Measurements from ENCODE around the gene CANT1. TPM values are rescaled to one million over a fixed set of nuclear protein-coding genes. Genes with fewer than 3 reads are reported as not detected.

Gene CANT1
- total RNA-seq, 1 experiment from 2014 or later: 97.1 TPM

- no peak for ATAC-seq
- H3K27me3 ChIP-seq (ENCODE audit: insufficient read depth, low read length): no peaks in the 10 kb centered on the region
- H2AFZ ChIP-seq (ENCODE audit: low read depth, low read length, poor library complexity, severe bottlenecking): no peak overlapping the region
- H3K4me2 ChIP-seq (ENCODE audit: low read length): no peak overlapping the region
- H3K79me2 ChIP-seq (ENCODE audit: insufficient read depth, low read length): peaks cover 70% of the 10 kb centered on the region
- no peak overlapping the region for H3K9ac ChIP-seq (ENCODE audit: low read length)
- DNase-seq (ENCODE audit: low read depth, low spot score): no peak
- no peak overlapping the region for H3K4me3 ChIP-seq (replicated peaks in 1 of 2; ENCODE audit: low read depth in 1 of 2, low read length in 2 of 2)
- ChIA-PET RAD21 (ENCODE audit: low non-redundant PET in 1 of 2, low total read pairs in 2 of 2, uncharacterized antibody in 2 of 2, unreplicated experiment in 2 of 2) (no interaction called here), CTCF (no interaction called here), POLR2A (no interaction called here)
- no TSS peak for BruUV-seq (replicated peaks)
- no peaks in the 10 kb centered on the region for H3K9me3 ChIP-seq (ENCODE audit: control insufficient read depth in 1 of 2, insufficient read depth in 1 of 2, low read depth in 1 of 2, low read length in 2 of 2)
- TF ChIP-seq SRF (IDR thresholded peaks at IDR 0.05; ENCODE audit: low read depth) (no peak), RAD21 (IDR thresholded peaks at IDR 0.05; ENCODE audit: low read depth) (no peak), ELF1 (IDR thresholded peaks at IDR 0.05; ENCODE audit: borderline replicate concordance, low read depth) (no peak), YY1 (IDR thresholded peaks at IDR 0.05; ENCODE audit: extremely low read depth, insufficient replicate concordance, low read depth, low read length) (no peak), EGR1 (IDR thresholded peaks at IDR 0.05; ENCODE audit: low read depth) (no peak), CEBPB (IDR thresholded peaks at IDR 0.05; ENCODE audit: low read depth) (no peak), CTCF (IDR thresholded peaks at IDR 0.05 in 2 of 3, conservative IDR thresholded peaks at IDR 0.05 in 1 of 3; ENCODE audit: borderline replicate concordance in 1 of 3, insufficient read depth in 1 of 3, low read depth in 2 of 3, low read length in 2 of 3) (no peak), SIN3A (IDR thresholded peaks at IDR 0.05; ENCODE audit: low read depth) (no peak), ZFX (IDR thresholded peaks at IDR 0.05) (no peak), REST (IDR thresholded peaks at IDR 0.05; ENCODE audit: low read depth) (no peak), TCF7L2 (IDR thresholded peaks at IDR 0.05; ENCODE audit: borderline replicate concordance, extremely low read depth, insufficient read depth, insufficient read length) (no peak), EZH2 (IDR thresholded peaks at IDR 0.05) (no peak), ZNF274 (IDR thresholded peaks at IDR 0.05; ENCODE audit: low read depth, low read length) (no peak), CBX3 (IDR thresholded peaks at IDR 0.05; ENCODE audit: low read depth) (no peak)
- H4K20me1 ChIP-seq (ENCODE audit: insufficient read depth): no peaks in the 10 kb centered on the region
- peaks cover 19 to 57% of the 10 kb centered on the region in 2 experiments for H3K4me1 ChIP-seq (ENCODE audit: control insufficient read depth in 1 of 2, insufficient read depth in 2 of 2, low read length in 2 of 2)
- peaks cover 4 to 14% of the 10 kb centered on the region in 2 experiments; a peak in 2 of 4 replicates for H3K36me3 ChIP-seq (ENCODE audit: control insufficient read depth in 1 of 2, insufficient read depth in 2 of 2, low read length in 2 of 2)
- no peak overlapping the region for H3K27ac ChIP-seq (ENCODE audit: low read depth, low read length)
- H3K9me2 ChIP-seq (ENCODE audit: insufficient read depth): no peaks in the 10 kb centered on the region
- intact Hi-C loops (cut with micrococcal nuclease): no loop called here
Measured at GRCh38 chr17:79006794-79007503, 2.6 kb downstream of the CANT1 start.

All from HCT116 (cell line).